Mesendoderm (in vitro differentiated cells): Measurements from ENCODE around the gene ING4. TPM values are rescaled to one million over a fixed set of nuclear protein-coding genes. Genes with fewer than 3 reads are reported as not detected.

ENCODE experiments used
- DNase-seq: peaks from one replicate; pipeline ENCODE4 v3.0.0; 2013
- H2AK5ac ChIP-seq: 2 replicates; pipeline ENCODE4 v1.6.1; 2013; ENCODE audit warnings: low read length, inconsistent platforms
- H2BK120ac ChIP-seq: 2 replicates; pipeline ENCODE4 v1.6.1; 2013; ENCODE audit warnings: low read depth, mild to moderate bottlenecking, low read length, moderate library complexity, mixed read lengths
- H2BK15ac ChIP-seq: replicated peaks from 2 replicates; pipeline ENCODE4 v1.6.1; 2013; ENCODE audit warnings: low read depth, mild to moderate bottlenecking, moderate library complexity
- H2BK5ac ChIP-seq: 2 replicates; pipeline ENCODE4 v1.6.1; 2013; ENCODE audit warnings: low read length, inconsistent platforms
- H3K18ac ChIP-seq: 2 replicates; pipeline ENCODE4 v1.6.1; 2013; ENCODE audit warnings: mild to moderate bottlenecking, low read length, mixed read lengths
- H3K23ac ChIP-seq: one replicate; pipeline ENCODE4 v1.6.1; 2013; ENCODE audit warnings: low read length
- H3K27ac ChIP-seq: 2 replicates; pipeline ENCODE4 v1.5.1; 2013; ENCODE audit warnings: low read depth, mild to moderate bottlenecking, inconsistent platforms, low read length, moderate library complexity
- H3K27me3 ChIP-seq: 2 replicates; pipeline ENCODE4 v1.6.1; 2013; ENCODE audit warnings: low read length, control low read depth, mild to moderate bottlenecking, inconsistent platforms; ENCODE audit not compliant: insufficient read depth, poor library complexity
- H3K36me3 ChIP-seq: 2 replicates; pipeline ENCODE4 v1.6.1; 2013; ENCODE audit warnings: low read length, inconsistent platforms; ENCODE audit not compliant: control insufficient read depth, insufficient read depth
- H3K4ac ChIP-seq: one replicate; pipeline ENCODE4 v1.6.1; 2013; ENCODE audit warnings: low read depth, mild to moderate bottlenecking, low read length, moderate library complexity
- H3K4me1 ChIP-seq: 2 replicates; pipeline ENCODE4 v1.6.1; 2013; ENCODE audit warnings: low read depth, low read length, inconsistent platforms; ENCODE audit not compliant: control insufficient read depth
- H3K4me2 ChIP-seq: 2 replicates; pipeline ENCODE4 v1.6.1; 2013; ENCODE audit warnings: low read length
- H3K4me3 ChIP-seq: 2 replicates; pipeline ENCODE4 v1.5.1; 2013; ENCODE audit warnings: mild to moderate bottlenecking, low read length
- H3K56ac ChIP-seq: one replicate; pipeline ENCODE4 v1.6.1; 2013; ENCODE audit warnings: low read length
- H3K79me1 ChIP-seq: 2 replicates; pipeline ENCODE4 v1.6.1; 2013; ENCODE audit warnings: low read length, inconsistent platforms
- H3K79me2 ChIP-seq: 2 replicates; pipeline ENCODE4 v1.6.1; 2013; ENCODE audit warnings: mild to moderate bottlenecking, low read length; ENCODE audit not compliant: control insufficient read depth, insufficient read depth
- H3K9ac ChIP-seq: 2 replicates; pipeline ENCODE4 v1.6.1; 2013; ENCODE audit warnings: low read length, inconsistent platforms
- H4K5ac ChIP-seq: one replicate; pipeline ENCODE4 v1.6.1; 2013; ENCODE audit warnings: low read length
- H4K8ac ChIP-seq: one replicate; pipeline ENCODE4 v1.6.1; 2013; ENCODE audit warnings: low read depth, mild to moderate bottlenecking, control low read depth, low read length, moderate library complexity
- WGBS: extraction: QIAGEN DNeasy Blood & Tissue Kit; methylation state at CpG from one replicate; pipeline ENCODE4 v1.1.7; 2013; ENCODE audit warnings: low lambda C conversion rate, missing lambda C conversion rate; ENCODE audit not compliant: insufficient coverage; ENCODE audit errors: extremely low coverage; 5-methylcytosine and 5-hydroxymethylcytosine counted together
- small RNA-seq: library from polyadenylated mRNA; stranded (forward); fragments of <200 nt; extraction: miRNeasy Mini kit (QIAGEN cat#:217004); gene quantifications from one replicate; pipeline ENCODE3, GENCODE V24; 2013; ENCODE audit not compliant: insufficient read depth

Gene ING4

GRCh38 chr12:6602526-6602925, 60.4 kb downstream of the ING4 start:
- H2BK5ac ChIP-seq, result no peak overlapping the region
- no peak overlapping the region for H3K27ac ChIP-seq
- H3K18ac ChIP-seq, result no peak overlapping the region
- DNase-seq, result no peak
- peaks cover 27% of the 10 kb centered on the region for H3K36me3 ChIP-seq
- no peak overlapping the region for H4K8ac ChIP-seq
- H2AK5ac ChIP-seq, result no peak overlapping the region
- no peak overlapping the region for H4K5ac ChIP-seq
- no peak overlapping the region for H3K4me2 ChIP-seq
- H3K56ac ChIP-seq, result no peak overlapping the region
- no peak overlapping the region for H3K4ac ChIP-seq
- peaks cover 20% of the 10 kb centered on the region for H3K79me1 ChIP-seq
- no peak overlapping the region for H2BK15ac ChIP-seq
- no peak overlapping the region for H3K23ac ChIP-seq
- WGBS, result no CpG with 5 or more reads among the region's 3 CpGs
- H2BK120ac ChIP-seq, result no peak overlapping the region
- peaks cover 40% of the 10 kb centered on the region for H3K79me2 ChIP-seq
- no peaks in the 10 kb centered on the region for H3K27me3 ChIP-seq
- no peak overlapping the region for H3K4me3 ChIP-seq
- no peak overlapping the region for H3K9ac ChIP-seq
- peaks cover 12% of the 10 kb centered on the region for H3K4me1 ChIP-seq

Small RNA genes lying within 50 kb of the gene (small RNA-seq; reads per million reads assigned to genes)
- not detected for gene RNU6-781P
